ENCODE data around the gene AMBRA1. TPM values are rescaled to one million over a fixed set of nuclear protein-coding genes. Genes with fewer than 3 reads are reported as not detected.
"Not testable (repeated sequence)": the region's sequence is repeated elsewhere in the genome, so short reads cannot be mapped to it uniquely, and the experiment has no call there.

The AMBRA1 gene
- polyA plus RNA-seq, 10 donors = 10.4 to 14.6 (median 11.8) TPM

- no peak for DNase-seq
Measured at GRCh38 chr11:46383404-46383758, 210.4 kb downstream of the AMBRA1 start.

DNA sequence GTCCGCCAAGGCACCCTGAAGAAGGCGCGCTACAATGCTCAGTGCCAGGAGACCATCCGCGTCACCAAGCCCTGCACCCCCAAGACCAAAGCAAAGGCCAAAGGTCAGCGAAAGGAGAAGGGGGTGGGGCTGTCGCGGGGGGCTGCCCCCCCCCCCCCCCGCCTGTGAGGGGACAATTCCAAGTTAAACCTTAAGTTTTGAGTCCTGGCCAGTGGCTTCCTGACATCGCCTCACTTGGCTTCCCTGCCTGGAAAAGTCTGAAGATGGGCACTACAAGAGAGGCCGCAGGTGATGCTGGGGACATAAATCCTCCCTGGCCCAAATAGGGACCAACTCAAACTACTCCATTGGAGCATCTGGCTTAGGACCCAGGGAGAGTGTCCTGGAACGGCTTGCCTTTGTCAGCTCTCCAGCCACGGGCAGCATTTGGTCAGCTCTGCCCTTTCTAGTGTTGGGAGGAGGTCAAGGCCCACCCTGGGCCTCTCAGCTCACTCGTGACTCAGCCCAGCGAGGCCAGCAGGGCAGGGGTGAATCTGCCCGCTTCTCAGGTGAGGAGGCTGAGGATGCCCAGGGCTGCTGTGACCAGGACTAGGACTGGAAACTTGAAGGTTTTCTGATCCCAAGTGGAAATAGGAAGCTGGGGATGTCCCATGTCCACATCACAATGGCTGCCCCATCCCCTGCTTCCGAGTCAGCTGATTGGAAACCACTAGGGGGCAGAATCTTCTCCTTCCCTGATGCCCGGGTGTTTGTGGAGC, 211.0 kb downstream of the AMBRA1 start:
- DNase-seq = no peak

DNA sequence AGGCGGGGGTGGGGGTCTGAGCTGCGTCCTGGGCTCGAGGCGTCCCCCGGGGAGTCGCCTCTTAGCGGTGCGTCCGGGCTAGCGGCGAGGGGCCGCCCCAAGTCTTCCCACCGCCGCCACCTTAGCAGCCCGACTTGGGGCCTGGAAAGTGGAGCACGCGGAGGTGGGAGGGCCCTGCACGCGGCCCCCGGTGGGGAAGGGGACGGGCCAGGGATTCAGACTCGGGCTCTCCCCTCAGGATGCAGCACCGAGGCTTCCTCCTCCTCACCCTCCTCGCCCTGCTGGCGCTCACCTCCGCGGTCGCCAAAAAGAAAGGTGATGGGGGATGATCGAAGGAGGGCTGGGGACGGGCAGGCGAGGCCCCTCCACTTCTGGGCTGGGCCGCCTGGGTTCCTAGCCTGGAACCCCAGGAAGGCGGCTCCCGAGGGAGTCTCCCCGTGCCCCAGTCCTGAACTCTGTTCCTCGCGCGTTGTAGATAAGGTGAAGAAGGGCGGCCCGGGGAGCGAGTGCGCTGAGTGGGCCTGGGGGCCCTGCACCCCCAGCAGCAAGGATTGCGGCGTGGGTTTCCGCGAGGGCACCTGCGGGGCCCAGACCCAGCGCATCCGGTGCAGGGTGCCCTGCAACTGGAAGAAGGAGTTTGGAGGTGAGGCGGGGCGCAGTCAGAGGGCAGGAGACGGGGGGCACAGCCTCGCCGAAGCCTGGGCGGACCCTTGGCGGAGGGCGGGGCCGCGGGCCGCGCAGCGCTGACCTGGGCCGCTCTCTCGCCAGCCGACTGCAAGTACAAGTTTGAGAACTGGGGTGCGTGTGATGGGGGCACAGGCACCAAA, 211.8 kb downstream of the AMBRA1 start:
- DNase-seq = peak in 1 of 3 donors; percentile 81

GRCh38 chr11:46381048-46381818, 212.6 kb downstream of the AMBRA1 start, which contains the start of gene MDK:
Gene MDK (plus strand): TSS chr11:46381669. CDS start chr11:46382058, 389 bp downstream.
- DNase-seq = peak in 1 of 3 donors; percentile 81

DNA sequence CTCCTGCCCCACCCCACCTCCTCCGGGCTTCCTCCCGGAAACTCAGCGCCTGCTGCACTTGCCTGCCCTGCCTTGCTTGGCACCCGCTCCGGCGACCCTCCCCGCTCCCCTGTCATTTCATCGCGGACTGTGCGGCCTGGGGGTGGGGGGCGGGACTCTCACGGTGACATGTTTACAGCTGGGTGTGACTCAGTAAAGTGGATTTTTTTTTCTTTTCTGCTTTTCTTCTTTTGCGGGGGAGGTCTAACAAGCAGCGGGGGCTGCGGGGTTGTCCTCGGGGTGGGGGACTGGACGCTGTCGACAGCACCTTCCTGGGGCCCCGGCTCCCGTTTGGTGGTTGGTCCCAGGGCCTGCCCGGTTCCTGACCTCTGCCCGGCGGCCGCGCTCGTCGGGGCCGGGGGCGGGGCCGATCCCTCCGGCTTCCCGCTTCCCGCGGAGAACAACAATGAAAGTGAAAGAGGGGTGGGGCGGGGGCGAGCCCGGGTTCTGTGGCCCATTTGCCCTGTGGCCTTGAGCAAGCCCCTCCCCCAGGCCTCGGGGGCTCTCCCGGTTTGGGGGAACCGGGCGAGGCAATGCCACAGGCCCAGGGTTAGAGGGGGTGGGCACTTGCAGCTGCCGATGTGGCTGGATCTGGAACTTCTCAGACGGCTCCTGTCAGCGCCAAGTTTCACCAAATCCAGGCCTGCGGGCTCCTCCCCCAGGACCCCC, 213.3 kb downstream of the AMBRA1 start:
- peak; percentile 33 to 81 (median 54) for DNase-seq

DNA sequence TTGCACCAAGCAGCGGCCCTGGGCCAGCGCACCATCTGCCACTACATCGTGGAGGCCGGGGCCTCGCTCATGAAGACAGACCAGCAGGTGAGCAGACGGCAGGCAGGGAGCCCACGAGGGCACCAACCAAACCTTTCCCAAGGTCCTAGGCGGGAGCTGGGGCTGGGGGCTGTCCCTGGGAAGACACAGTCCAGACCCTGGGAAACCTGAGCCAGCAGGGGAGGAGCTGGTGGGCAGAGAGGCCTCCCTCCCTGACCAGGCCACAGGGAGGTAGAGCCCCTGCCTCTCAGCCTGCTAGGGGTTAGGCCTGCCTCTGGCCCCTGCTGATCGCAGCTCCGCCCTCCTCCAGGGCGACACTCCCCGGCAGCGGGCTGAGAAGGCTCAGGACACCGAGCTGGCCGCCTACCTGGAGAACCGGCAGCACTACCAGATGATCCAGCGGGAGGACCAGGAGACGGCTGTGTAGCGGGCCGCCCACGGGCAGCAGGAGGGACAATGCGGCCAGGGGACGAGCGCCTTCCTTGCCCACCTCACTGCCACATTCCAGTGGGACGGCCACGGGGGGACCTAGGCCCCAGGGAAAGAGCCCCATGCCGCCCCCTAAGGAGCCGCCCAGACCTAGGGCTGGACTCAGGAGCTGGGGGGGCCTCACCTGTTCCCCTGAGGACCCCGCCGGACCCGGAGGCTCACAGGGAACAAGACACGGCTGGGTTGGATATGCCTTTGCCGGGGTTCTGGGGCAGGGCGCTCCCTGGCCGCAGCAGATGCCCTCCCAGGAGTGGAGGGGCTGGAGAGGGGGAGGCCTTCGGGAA, 214.1 kb downstream of the AMBRA1 start:
- DNase-seq = peak in 1 of 3 donors; percentile 57

GRCh38 chr11:46378811-46379481, 214.9 kb downstream of the AMBRA1 start:
- DNase-seq = peak in 1 of 3 donors; percentile 55

GRCh38 chr11:46378296-46378695, 215.5 kb downstream of the AMBRA1 start:
- DNase-seq = no peak

DNA sequence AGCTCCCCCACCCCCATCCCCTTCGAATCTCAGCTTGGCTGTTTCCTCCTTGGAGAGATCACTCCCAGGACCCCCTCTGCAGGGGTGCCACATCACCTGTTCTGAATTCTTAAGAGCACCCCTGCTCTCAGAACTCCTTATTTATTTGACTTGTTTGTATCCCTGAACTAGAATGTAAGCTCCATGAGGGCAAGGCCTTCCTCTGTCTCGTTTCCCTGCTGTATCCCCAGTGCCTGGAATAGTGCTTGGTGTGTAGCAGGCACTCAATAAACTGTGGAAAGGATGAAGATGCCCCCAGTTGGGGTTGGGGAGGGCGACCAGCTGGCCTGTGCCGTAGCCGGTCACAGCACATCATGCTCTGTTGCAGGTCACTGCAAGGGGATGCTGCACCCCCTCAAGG, 216.0 kb downstream of the AMBRA1 start:
- DNase-seq = no peak

- DNase-seq = no peak
Measured at GRCh38 chr11:46377290-46377689, 216.5 kb downstream of the AMBRA1 start.

- no peak for DNase-seq
Measured at GRCh38 chr11:46376258-46377050, 217.4 kb downstream of the AMBRA1 start.

DNA sequence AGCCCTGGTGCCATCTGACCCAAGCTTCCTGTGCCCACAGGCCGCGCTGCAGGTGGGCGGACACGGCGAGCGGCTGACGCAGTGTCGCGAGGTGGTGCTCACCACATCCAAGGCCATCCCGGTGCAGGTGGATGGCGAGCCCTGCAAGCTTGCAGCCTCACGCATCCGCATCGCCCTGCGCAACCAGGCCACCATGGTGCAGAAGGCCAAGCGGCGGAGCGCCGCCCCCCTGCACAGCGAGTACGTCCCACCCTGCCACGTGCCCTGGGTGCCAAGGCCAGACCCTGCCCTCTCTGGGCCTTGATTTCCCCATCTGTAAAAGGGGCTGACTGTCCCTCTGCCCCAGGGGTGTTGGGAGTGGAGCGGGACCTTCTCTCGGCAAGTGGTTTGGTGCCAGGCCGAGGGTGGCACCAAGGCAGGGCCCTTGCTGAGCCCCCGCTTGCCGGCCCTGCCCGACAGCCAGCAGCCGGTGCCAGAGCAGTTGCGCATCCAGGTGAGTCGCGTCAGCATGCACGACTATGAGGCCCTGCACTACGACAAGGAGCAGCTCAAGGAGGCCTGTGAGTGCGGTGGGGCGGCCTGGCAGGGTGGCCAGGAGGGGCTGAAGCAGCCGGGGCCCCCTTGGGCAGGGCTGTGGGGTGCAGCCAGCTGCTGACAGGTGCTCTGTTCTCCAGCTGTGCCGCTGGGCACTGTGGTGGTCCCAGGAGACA, 218.3 kb downstream of the AMBRA1 start:
- DNase-seq = no peak

DNA sequence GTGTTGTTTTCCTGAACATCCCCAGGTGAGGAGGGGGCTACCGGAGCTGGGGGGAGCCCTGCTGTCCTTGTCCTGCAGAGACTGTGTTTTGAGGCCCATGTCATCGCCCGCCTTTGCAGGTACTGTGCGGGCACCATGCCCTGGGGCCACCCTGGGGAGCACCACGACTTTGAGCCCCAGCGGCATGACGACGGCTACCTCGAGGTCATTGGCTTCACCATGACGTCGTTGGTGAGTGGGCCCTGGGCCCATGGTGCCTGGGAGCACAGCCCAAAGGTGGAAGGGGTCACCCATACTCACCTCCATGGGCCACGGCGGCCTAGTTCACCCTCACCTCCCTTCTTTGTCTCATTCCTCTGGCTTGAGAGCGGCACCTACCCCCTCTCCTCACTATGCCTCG, 219.0 kb downstream of the AMBRA1 start:
- DNase-seq = no peak

GRCh38 chr11:46373787-46374740, 219.8 kb downstream of the AMBRA1 start:
- DNase-seq = no peak

DNA sequence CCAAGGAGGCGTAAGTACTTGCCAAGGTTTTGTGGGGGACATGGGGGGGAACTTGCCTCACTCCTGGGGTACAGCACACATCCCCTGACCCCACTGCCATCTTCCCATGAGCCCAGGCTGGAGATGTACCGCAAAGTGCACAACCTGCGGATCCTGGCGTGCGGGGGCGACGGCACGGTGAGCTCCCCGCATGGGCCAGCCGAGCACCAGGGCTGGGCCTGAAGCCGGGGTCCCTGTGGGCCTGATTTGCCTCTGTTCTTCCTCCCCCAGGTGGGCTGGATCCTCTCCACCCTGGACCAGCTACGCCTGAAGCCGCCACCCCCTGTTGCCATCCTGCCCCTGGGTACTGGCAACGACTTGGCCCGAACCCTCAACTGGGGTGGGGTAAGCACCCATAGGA, 221.3 kb downstream of the AMBRA1 start:
- not testable (repeated sequence) for DNase-seq

GRCh38 chr11:46372086-46372485, 221.7 kb downstream of the AMBRA1 start:
- no peak for DNase-seq

GRCh38 chr11:46371262-46371661, 222.6 kb downstream of the AMBRA1 start:
- DNase-seq = not testable (repeated sequence)
